Suppressor macrophage (primary cell): Measurements from ENCODE around the gene AQP1.

Experiments
- DNase-seq, 4 experiments: peaks; one replicate each; pipeline ENCODE4 v3.0.0-alpha.2; 2020 to 2022
- total RNA-seq, 17 experiments: gene quantifications; one replicate each; lab custom pipeline; 2026; ENCODE audit warnings: mixed read lengths in 6 of 17, inconsistent platforms in 3 of 17; lab: John Stamatoyannopoulos, UW

Gene AQP1
- total RNA-seq = 0 to 1.7 (median 0.03) reads per million in 17 experiments

DNA sequence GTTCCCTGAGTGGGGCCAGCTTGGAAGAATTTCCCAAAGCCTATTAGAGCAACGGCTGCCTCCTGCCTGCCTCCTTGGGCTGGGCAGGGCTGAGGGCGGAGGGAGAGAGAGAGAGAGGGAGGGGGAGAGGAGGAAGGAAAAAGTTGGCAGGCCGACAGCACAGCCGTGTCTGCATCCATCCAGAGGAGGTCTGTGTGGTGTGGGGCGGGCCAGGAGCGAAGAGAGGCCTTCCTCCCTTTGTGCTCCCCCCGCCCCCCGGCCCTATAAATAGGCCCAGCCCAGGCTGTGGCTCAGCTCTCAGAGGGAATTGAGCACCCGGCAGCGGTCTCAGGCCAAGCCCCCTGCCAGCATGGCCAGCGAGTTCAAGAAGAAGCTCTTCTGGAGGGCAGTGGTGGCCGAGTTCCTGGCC lies at the start of gene AQP1:
TSS of gene AQP1 (plus strand) at position 293 of the 409 bp plus-strand sequence. CDS start at position 350, 57 bp downstream.
- DNase-seq = no peak

DNA sequence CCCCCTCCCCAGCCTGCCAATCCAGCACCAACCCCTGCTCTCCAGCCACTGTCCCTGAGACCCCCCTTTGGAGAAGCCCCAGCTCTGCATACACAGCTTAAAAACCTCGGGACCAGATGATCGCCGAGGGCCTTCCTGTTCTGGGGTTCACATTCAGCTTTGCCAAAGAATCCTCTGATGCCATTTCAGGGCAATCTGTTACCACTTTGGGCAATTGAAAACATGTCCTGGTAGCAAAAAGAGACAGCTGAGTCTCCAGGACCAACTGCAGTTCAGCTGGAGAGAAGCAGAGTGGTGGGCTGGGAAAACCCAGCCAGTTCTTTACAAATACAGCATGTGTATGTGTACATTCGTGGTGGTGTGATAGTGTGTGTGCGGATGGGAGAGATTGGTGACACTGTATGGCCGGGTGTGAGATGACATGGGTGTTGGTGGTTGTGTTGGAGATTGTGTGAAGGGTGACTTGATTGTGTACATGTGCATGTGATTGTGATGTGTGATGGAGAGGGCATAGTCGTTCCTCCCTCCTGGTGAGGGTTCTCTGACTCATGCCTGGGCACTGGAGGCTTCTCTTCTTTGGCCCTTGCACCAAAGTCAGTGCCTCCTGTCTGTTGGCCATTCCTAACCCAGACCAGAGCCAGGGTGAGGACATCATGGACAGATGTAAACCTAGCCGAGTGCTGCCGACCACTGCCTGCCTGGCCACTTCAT lies 48.5 kb upstream of the AQP1 start:
- no peak for DNase-seq

DNA sequence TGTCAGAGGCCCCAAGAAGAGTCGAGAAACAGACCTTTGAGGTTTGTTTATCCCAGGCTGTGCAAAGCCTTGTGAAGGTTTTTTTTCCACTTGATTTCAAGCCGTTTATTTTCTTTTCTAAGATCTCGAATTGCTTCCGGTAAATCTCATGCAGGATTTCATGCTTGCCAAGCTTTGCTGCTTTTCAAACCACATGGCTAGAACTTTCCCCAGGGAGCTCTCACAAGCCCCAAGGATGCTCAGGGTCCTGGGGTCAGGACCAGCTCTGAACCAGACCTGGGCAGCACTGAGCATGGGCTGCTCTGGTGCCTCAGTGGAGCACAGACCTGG lies 48.0 kb upstream of the AQP1 start:
- no peak for DNase-seq

DNA sequence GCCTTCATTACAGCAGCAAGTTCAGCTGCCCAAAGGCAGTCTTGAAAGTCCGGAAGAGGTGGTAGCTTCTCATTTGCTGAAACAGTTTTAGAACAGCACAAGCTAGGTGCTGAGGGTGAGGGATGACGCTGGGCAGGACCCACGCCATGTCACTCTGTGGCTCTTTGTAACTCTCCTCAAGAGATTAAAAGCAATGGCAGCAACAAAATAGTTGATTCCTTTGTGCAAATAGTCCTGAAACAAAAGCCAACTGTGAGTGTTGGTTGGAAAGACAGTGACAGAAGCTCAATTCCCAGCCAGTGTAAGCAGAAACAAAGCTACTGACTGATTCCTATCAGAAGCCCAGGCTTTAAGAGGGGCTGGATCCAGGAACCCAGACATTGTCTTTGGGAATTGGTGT lies 47.6 kb upstream of the AQP1 start:
- no peak for DNase-seq

DNA sequence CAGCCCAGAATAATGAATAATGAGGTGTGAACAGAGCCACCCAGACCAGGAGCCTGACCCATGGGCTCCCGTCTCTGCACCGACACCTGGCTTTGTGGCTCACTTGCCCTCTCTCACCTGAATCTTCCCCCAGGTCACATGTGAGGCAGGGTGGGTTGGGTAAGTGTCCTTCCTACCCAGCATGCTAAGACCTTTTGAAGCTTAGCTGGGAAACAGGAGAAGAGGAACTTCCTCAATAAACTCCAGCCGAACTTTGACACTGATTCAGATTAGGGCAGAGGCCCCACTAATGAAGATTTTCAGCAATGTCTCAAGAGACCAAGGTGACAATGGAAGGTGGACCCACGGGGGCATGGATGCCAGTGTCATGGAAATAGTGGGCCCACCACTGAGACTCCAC lies 46.6 kb upstream of the AQP1 start:
- peak in 2 of 4 experiments; percentile 26 to 34 for DNase-seq

DNA sequence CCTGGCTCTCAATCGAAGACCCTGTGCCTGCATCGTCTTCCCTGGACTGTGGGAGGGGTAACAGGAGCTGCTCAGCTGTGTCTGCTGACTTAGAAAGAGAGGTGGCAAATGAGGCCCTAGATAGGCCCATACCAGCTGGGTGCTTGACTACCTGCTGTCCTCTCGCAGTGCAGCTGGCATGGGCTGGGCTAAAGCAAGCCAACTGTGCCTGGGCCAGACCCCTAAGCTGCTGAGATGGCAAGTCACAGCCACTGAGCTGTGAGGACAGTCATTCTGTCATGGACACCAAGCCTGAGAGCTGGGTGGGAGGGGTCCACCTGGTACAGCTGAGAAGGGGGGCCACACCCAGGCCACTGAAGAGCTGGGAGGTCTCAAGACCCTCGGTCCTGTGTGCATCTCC lies 45.8 kb upstream of the AQP1 start:
- DNase-seq = no peak

DNA sequence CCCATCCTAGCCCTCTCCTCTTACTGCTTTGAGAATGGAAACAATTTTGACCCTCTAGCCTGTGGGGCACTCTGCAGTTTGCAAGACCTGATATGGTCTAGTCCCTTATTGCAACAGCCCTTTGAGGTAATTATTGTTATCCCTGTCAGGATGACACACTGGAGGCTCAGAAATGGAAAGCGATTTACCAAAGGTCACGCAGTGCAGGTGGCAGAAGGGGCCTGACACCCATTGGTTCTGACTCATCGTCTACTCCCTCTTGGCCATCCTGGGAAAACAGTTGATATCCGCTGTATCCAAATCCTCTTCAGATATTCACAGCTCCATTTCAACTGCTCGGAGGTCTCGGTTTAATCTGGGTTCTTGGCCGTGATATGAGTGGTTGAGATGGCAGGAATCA lies 44.7 kb upstream of the AQP1 start:
- peak in 1 of 4 experiments; percentile 26 for DNase-seq

DNA sequence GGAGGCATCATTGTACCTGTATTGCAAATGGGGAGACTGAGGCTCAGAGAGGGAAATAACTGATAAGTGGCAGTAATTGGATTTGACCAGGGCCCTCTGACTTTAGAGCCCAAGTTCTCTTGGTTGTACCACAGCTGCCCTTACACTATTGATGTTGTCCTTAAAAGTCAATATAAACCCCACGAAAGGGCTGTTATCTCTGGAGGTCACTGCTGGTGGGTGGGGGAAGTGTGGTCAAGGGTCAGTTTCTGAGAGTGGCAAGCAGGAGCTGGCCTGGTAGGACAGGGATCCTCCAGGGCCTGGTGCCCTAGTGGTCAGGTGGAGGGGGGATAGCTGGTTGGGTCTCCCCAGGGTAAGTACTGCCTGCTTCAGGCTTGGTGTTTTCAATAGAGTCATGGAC lies 44.2 kb upstream of the AQP1 start:
- DNase-seq = no peak

DNA sequence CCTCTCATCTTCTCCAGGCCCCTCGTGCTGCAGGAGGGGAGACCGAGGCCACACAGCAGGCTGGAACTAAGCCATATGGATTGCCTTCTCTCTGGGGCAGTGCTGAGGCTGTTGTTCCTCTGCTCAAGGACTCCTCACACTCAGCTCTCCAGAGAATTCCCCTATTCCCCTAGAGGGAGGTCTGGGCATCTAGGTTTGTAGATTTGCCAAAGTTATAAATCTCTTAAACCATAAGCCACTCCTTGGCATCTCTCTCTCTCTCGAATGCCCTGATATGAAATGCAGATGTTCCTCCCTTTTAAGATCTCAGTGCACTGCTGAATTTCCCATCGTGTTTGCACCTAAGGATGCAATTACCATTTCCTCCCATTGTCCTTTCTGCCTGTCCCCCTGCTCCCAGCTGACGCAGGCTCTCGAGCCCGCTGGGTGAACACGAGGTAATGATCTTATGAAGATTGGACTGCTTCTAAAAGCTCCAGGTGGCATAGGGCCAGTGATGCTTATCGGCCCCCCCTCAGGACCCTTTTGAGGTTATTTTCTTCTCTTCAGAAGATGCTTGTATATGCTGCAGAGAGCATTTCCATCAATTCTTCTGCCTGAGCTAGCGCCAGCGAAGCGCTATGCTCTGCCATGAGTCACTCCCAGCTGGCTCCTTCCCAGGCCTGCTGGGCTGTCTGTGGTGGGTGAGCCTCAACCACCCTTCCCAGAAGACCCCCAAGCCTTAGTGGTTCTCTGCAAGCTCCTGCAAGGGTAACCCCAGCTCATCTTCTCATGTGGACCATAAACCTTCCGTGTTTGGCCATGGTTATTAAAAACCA lies 41.6 kb upstream of the AQP1 start:
- no peak for DNase-seq

DNA sequence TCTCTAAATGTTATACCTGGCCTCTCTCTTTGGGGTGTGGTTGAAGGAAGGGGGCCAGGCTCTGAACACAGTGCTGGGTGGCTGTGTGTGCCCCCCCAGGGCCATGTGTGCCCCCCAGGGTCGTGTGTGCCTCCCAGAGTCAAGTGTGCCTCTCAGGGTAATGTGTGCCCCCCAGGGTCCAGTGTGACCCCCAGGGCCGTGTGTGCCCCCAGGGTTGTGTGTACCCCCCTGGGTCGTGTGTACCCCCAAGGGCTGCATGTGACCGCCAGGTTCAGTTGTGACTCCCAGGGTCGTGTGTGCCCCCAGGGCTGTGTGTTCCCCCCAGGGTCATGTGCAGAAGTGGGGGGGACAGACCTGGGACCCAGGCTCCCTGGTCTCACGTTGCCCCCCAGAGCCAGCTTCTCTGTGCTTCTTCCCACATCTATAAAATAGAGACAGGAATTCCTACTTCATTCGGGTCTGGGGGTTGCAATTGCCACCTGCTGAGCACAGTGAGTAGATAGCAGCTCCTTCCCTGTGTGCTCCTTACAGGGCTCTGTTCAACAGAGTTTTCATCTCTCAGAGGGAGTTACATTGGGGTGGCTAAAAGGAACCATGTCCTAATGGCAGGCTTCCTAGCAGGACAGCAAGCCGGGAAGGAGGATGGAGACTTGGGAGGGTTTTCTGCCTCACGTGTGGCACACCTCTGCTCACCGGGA lies 40.7 kb upstream of the AQP1 start:
- no peak for DNase-seq

DNA sequence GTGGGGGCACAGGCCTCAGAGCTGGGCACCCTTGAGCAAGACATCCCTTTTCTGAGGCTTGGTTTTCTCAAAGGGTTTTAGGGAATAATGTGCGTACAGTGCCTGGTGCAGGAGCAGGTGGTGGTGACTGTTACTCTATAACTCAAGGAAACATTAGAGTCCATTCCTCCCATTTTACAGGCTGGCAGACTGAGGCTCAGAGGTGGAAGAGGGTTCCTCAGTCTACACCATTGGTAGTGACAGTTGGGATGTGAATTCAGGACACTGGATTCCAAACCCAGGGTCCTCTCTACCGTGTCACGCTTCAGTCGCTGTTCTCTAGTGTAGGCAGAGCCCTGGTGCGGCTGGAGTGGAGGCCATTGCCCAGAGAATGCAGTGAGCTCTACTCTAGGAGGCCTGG lies 40.0 kb upstream of the AQP1 start:
- DNase-seq = no peak

DNA sequence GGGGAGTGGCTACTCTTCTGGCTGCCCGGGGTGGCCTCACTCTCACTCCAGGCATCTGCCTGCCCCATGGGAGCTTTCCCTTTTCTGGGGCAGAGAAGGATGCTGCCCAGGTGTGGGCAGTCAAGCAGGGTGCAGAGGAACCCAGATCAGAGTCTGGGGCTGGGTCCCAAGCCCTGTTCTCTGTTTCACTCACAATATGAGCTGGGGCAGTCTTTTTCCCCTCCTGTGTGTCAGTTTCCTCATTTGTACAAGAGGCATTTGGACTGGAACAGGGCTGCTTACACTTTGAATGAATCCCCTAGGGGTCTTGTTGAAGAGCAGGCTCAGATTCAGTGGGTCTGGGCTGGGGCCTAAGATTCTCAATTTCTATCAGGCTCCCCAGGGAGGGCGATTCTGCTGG lies 38.4 kb upstream of the AQP1 start:
- no peak for DNase-seq

DNA sequence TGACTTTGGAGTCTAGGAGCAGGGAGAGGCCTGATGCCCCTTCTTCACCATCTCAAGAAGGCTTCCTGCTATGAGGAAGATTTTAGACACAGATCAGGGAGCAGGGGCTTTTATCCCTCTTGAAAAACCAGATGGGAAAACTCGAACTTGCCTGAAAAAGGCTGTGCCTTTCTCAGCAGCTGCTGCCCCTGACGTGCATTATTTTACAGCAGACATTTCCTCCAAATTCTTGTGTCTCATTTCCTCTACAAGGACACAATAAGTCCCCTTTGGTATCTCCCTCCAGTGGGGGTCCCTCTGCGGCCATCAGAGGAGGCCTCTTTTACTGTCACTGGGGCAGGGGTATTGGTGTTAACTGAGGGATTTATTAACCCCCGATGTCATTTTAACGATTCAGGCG lies 38.0 kb upstream of the AQP1 start:
- DNase-seq = no peak

DNA sequence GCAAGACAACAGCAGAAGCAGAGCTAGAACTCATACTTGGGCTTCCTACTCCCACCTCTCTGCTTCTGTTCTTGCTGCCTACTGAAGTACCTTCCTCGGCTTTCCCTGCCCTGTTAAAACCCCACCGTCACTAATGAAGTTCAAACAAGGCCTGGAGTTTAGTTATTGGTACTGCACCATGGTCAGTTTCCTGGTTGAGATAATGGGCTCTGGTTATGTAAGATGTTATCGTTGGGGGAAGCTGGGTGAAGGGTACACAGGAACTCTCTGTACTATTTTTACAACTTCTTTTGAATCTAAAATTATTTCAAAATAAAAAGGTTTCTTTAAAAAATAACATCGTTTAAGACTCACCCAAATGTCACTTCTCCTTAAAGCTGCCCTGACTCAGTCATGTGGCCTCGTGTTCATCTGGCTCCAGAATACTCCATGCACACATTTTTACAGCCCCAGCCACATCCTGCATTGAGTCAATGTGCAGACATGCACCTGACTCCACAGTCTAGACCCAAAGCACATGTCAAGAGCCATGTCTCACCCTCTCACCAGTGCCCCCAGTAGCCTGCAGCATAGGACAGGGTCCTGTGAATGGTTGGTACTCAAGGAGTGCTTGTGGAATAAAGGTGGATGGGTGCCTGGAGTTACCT lies 36.9 kb upstream of the AQP1 start:
- peak in 3 of 4 experiments; percentile 36 to 56 (median 50) for DNase-seq

DNA sequence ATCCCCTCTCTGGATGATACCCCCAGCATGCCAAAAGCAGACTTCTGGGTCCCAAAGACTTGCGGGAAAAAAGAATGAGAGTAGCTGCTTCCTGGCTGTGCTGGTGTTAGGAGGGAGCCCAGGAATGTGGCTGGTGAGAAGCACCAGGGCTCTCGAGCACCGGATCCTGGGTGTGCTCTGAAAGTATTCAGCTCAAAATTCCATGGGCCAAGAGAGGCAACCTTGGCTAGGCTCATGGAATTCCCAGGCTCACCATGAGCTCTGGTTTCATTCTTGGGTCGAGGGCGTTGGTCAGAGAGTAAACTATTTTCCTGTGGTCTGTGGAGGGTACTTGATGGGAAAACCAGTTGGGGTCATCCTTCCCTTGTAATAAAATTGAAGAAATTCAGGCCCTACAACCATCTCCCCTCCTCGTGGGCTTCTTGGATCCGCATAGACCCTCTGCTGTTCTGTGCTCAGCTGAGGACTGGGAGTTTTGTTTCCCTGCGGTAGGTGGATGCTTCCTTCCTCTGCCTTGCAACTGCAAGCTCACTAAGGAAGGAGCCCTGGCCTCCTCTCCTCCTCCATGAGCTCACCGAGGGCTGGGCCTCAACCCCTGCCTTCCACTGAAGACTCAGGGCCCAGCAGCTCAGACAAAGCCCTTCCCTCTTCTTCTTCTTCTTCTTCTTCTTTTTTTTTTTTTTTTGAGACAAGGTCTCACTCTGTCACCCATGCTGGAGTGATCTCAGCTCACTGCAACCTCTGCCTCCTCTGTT lies 34.5 kb upstream of the AQP1 start:
- DNase-seq = peak; percentile 56 to 85 (median 78)

DNA sequence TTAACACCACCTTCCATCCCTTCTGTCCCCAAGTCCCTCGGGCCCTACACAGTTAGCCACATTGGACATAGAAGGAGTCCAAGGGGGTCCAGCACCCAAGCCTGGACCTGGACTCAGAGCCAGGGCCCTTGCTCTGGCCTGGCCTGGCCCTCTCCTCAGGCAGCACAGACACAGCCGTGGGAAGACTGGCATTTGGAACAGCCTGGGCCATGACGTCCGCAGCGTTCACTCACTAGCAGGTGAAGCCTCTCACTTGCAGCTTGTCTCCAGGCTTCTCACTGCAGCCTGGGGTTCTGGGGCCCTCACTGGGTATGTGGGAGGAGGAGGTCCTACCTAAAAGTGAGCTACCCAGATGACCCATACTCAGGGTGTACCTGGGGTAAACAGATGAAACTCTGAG lies 33.7 kb upstream of the AQP1 start:
- DNase-seq = no peak

DNA sequence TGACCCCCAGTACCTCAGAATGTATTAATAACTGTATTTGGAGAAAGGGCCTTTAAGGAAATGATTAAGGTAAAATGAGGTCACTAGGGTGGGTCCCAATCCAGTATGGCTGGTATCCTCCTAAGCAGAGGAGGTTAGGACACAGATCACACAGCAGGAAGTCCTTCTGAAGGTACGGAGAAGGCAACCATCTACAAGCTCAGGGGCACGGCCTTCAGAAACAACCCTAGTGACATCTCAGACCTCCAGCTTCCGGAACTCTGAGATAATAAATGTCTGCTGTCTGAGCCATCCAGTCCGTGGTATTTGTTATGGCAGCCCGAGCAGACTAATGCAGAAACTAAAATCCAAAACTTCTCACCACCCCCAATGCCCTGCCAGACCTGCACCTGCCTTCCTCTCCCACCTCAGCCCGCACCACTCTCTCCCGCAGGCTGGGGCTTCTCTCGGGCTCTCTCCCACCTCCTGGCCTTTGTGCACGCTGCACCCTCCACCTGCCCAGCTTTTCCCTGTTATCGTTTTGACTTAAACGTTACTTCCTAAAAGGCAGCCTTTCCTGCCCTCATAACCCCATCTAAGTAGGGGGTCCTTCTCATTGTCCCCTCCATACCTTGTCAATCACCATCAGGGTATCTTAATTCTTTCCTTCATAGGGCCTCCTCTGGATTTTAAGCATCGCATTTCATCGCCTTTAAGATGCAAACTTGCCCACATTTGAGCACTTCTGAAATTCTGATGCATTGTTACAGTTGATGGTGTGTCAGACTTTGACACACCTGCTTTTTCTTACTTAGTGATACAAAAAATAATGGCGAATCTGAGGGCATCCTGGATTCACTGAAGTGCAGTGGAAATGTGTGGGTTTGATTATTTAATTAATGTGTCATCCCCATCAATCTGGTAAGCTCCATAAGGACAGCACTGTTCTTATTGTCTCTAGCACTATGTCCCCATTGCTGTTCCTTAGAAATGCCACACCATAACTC lies 32.2 kb upstream of the AQP1 start:
- DNase-seq = no peak

DNA sequence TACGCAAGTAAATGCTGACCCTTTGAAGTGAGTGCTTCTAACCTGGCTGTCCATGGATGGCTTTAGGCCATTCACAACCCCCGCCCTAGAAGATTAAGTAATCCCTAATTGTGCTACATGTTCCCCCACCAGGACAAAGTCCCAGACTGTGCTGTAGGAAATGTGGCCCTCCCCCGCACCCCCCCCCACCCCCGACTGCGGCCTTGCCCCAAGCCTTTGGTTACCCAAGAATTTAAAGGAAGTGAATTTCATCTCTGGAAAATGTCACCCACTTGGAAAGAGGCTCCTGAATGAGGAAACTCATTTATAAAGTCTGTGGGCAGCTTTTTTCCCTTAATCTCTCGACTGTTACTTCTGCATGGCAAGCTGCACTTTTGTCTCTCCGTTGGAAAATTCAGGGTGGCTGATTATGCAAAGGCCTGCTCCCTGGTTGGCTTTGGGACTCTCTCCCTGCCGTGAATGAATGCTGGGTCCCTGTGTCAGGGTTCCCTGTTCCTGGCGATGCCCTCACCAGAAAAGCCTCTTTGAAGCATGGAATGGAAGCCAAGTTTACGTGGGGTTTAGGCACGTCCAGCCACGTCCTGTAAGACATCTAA lies 31.4 kb upstream of the AQP1 start:
- DNase-seq = peak; percentile 44 to 80 (median 71)

DNA sequence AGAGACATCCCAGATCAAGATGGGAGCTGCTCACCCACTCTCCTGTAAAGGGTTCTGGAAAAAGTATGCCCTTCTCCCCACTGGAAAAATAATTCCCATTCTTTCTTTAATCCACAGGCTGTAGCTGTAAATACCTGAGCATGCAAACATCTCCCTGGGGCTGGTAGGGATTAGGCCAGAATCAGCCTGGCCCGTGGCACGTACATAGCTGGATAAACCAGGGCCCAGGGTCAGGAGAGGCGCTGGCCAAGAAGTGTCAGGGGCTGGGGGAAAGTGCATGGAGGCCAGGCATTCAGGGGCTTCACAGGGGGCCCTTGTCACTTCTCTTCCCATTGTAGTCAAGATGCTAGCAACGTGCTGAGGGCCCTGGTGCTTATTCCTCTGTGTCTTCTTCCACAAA lies 30.7 kb upstream of the AQP1 start:
- no peak for DNase-seq

DNA sequence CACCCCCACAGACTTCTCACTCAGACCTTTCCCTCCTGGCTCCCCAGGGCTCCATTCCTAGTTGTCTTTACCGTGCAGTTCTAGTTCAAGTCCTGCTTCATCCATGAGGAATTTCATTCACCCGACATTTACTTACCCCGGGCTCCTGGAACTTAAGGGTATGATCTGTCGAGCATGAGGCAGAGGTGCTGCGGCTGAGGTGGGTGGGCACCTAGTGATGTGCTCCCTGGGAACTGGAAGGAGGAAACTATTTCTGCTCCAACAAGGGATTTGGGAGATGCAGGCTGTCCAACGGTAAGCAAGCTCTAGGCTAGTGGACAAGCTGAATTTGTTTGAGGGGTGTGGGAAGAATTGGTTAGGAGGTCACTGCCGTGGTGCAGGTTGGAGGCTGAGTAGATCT lies 30.2 kb upstream of the AQP1 start:
- no peak for DNase-seq

DNA sequence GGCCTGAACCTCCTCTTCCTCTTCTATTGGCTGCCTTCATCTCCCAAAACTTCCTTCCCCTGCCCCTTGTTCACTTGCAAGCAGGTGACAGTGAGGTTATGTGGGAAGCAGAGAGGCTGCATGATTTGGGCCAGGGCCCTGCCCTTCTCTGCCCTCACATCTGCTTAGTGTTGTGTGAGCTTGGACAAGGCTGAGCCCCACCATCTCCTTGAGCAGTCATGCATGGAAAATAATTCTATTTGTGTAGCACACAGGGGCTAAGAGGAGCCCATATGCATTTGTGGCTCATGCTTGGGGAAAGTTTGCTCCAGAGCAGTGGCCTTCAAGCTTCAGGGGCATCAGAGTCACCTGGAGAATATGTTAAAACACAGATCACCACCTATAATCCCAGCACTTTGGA lies 26.8 kb upstream of the AQP1 start:
- DNase-seq = no peak
